Choroid plexus epithelial cell (primary cell): ENCODE data around the gene RIMKLA.

Experiments used
- DNase-seq: peaks from one replicate; pipeline ENCODE4 v3.0.0-alpha.2; 2010; ENCODE audit warnings: low read depth
- H3K4me3 ChIP-seq: 2 replicates; pipeline ENCODE4 v1.5.1; 2011; ENCODE audit warnings: low read depth, mild to moderate bottlenecking, control low read depth, low read length, moderate library complexity
- CTCF ChIP-seq: conservative IDR thresholded peaks from 2 replicates; pipeline ENCODE4 v1.5.1; 2011; ENCODE audit warnings: low read depth, mild to moderate bottlenecking, control low read depth, inconsistent platforms, low read length, moderate library complexity

The RIMKLA gene

GRCh38 chr1:42392255-42392654 lies 11.7 kb downstream of the RIMKLA start:
- H3K4me3 ChIP-seq, result no peak overlapping the region
- no peak for DNase-seq
- TF ChIP-seq CTCF, result no peak

GRCh38 chr1:42392967-42393848 lies 12.6 kb downstream of the RIMKLA start:
- no peak overlapping the region for H3K4me3 ChIP-seq
- no peak for TF ChIP-seq CTCF
- no peak for DNase-seq

GRCh38 chr1:42399315-42400100 lies 18.9 kb downstream of the RIMKLA start:
- TF ChIP-seq CTCF, result no peak
- no peak for DNase-seq
- H3K4me3 ChIP-seq, result no peak overlapping the region

- no peak overlapping the region for H3K4me3 ChIP-seq
- TF ChIP-seq CTCF, result no peak
- DNase-seq, result no peak
These were observed 23.3 kb downstream of the RIMKLA start for GRCh38 chr1:42403880-42404400.

GRCh38 chr1:42414551-42415496 lies 34.2 kb downstream of the RIMKLA start:
- DNase-seq, result no peak
- TF ChIP-seq CTCF, result no peak

GRCh38 chr1:42417166-42417565 lies 36.6 kb downstream of the RIMKLA start:
- no peak for TF ChIP-seq CTCF
- DNase-seq, result no peak
- no peak overlapping the region for H3K4me3 ChIP-seq

More at GRCh38 chr1:42414551-42415496, 34.2 kb downstream of the RIMKLA start:
- no peak overlapping the region for H3K4me3 ChIP-seq
